IMR-90 (cell line): ENCODE measurements around the gene PLXNA3. TPM values are rescaled to one million over a fixed set of nuclear protein-coding genes. Genes with fewer than 3 reads are reported as not detected.

Experiments used
- ATAC-seq: fragments of 200-7000 bp; cut with Tn5 transposase; 2 replicates; pipeline ENCODE4 v1.9.1; 2020; ENCODE audit warnings: low read depth, mild to moderate bottlenecking, moderate library complexity
- BruUV-seq: library from RNA; stranded (reverse); fragments of 400-500 nt; replicated peaks from 2 replicates; lab custom pipeline; 2021; lab: Mats Ljungman, UMichigan
- CTCF ChIA-PET: fragments of 300-600 bp; formaldehyde crosslinking; extraction: SDS; loops from one replicate; lab custom pipeline; 2021; ENCODE audit warnings: antibody characterized with exemption; lab: Yijun Ruan, JAX
- POLR2A ChIA-PET: fragments of 300-600 bp; sonication (Branson Sonifier 250); formaldehyde crosslinking; loops from one replicate; lab custom pipeline; 2022; ENCODE audit warnings: antibody characterized with exemption; ENCODE audit not compliant: unreplicated experiment; lab: Charles Lee
- DNase-seq: peaks from one replicate; pipeline ENCODE4 v3.0.0; 2013
- H2AFZ ChIP-seq: replicated peaks from 2 replicates; pipeline ENCODE3; 2013; ENCODE audit warnings: low read length, mild to moderate bottlenecking; ENCODE audit not compliant: poor library complexity
- H2AK5ac ChIP-seq: 2 replicates; pipeline ENCODE4 v1.6.1; 2013; ENCODE audit warnings: low read depth, low read length, inconsistent platforms
- H2AK9ac ChIP-seq: replicated peaks from 2 replicates; pipeline ENCODE3; 2013; ENCODE audit warnings: mild to moderate bottlenecking, low read depth, low read length, moderate library complexity; ENCODE audit not compliant: poor library complexity
- H2BK120ac ChIP-seq: 2 replicates; pipeline ENCODE4 v1.6.1; 2013; ENCODE audit warnings: low read depth, low read length, inconsistent platforms
- H2BK15ac ChIP-seq: 3 replicates; pipeline ENCODE4 v1.6.1; 2013; ENCODE audit warnings: low read depth, low read length, inconsistent platforms
- H2BK20ac ChIP-seq: 2 replicates; pipeline ENCODE4 v1.6.1; 2013; ENCODE audit warnings: low read depth, mild to moderate bottlenecking, inconsistent platforms, low read length, moderate library complexity
- H2BK5ac ChIP-seq: 2 replicates; pipeline ENCODE4 v1.6.1; 2013; ENCODE audit warnings: mild to moderate bottlenecking, low read depth, low read length, inconsistent platforms; ENCODE audit not compliant: poor library complexity, severe bottlenecking
- H3K14ac ChIP-seq: replicated peaks from 2 replicates; pipeline ENCODE4 v1.6.1; 2013; ENCODE audit warnings: low read depth, low read length, inconsistent platforms
- H3K18ac ChIP-seq: 2 replicates; pipeline ENCODE4 v1.6.1; 2013; ENCODE audit warnings: low read depth, low read length, control low read depth
- H3K23ac ChIP-seq: 2 replicates; pipeline ENCODE4 v1.6.1; 2013; ENCODE audit warnings: low read depth, low read length, inconsistent platforms
- H3K27ac ChIP-seq: 2 replicates; pipeline ENCODE4 v1.5.1; 2013; ENCODE audit warnings: mild to moderate bottlenecking, control low read depth, low read length; ENCODE audit not compliant: insufficient read depth
- H3K27me3 ChIP-seq: 2 replicates; pipeline ENCODE4 v1.6.1; 2013; ENCODE audit warnings: low read length; ENCODE audit not compliant: control insufficient read depth, insufficient read depth
- H3K36me3 ChIP-seq: 2 replicates; pipeline ENCODE4 v1.6.1; 2013; ENCODE audit warnings: low read length, mixed read lengths; ENCODE audit not compliant: control insufficient read depth, insufficient read depth
- H3K4ac ChIP-seq: 2 replicates; pipeline ENCODE4 v1.6.1; 2013; ENCODE audit warnings: low read depth, low read length, inconsistent platforms
- H3K4me1 ChIP-seq: 2 replicates; pipeline ENCODE4 v1.6.1; 2013; ENCODE audit warnings: low read length, mixed read lengths; ENCODE audit not compliant: control insufficient read depth, insufficient read depth
- H3K4me2 ChIP-seq: 2 replicates; pipeline ENCODE4 v1.6.1; 2013; ENCODE audit warnings: low read depth, mild to moderate bottlenecking, control low read depth, low read length, moderate library complexity
- H3K4me3 ChIP-seq: 2 replicates; pipeline ENCODE4 v1.5.1; 2013; ENCODE audit warnings: low read depth, mild to moderate bottlenecking, control low read depth, low read length, moderate library complexity; ENCODE audit not compliant: insufficient read depth
- H3K56ac ChIP-seq: 2 replicates; pipeline ENCODE4 v1.6.1; 2013; ENCODE audit warnings: low read length, inconsistent platforms; ENCODE audit not compliant: insufficient read depth; ENCODE audit errors: extremely low read depth
- H3K79me1 ChIP-seq, 2 experiments: 2 replicates each; pipeline ENCODE4 v1.6.1; 2013; ENCODE audit warnings: low read length in 2 of 2, inconsistent platforms in 1 of 2, low read depth in 1 of 2
- H3K9ac ChIP-seq: 2 replicates; pipeline ENCODE4 v1.6.1; 2013; ENCODE audit warnings: low read depth, low read length, control low read depth
- H3K9me1 ChIP-seq: 2 replicates; pipeline ENCODE4 v1.6.1; 2013; ENCODE audit warnings: low read length, inconsistent platforms; ENCODE audit not compliant: insufficient read depth
- H3K9me3 ChIP-seq: 2 replicates; pipeline ENCODE4 v1.6.1; 2013; ENCODE audit warnings: low read length; ENCODE audit not compliant: control insufficient read depth, insufficient read depth
- H4K20me1 ChIP-seq: 2 replicates; pipeline ENCODE4 v1.6.1; 2013; ENCODE audit warnings: low read length, inconsistent platforms; ENCODE audit not compliant: insufficient read depth
- H4K5ac ChIP-seq: 2 replicates; pipeline ENCODE4 v1.6.1; 2013; ENCODE audit warnings: mild to moderate bottlenecking, low read depth, low read length, control low read depth
- H4K8ac ChIP-seq, 2 experiments: 2 replicates each; pipeline ENCODE4 v1.6.1; 2013; ENCODE audit warnings: low read depth in 2 of 2, low read length in 2 of 2, control low read depth in 1 of 2, inconsistent platforms in 1 of 2
- H4K91ac ChIP-seq: 2 replicates; pipeline ENCODE4 v1.6.1; 2013; ENCODE audit warnings: low read depth, low read length, inconsistent platforms; ENCODE audit not compliant: insufficient read depth
- MAZ ChIP-seq: IDR thresholded peaks from 2 replicates; pipeline ENCODE4 v1.6.1; 2012; ENCODE audit warnings: low read depth, mild to moderate bottlenecking, low read length, improper control_type of control experiment, moderate library complexity, borderline replicate concordance
- WGBS, 2 experiments: methylation state at CpG; one replicate each; pipeline versions ENCODE4 v1.1.5 to v1.1.7; 2013; ENCODE audit warnings: missing lambda C conversion rate in 2 of 2; ENCODE audit not compliant: insufficient read length in 1 of 2; ENCODE audit errors: extremely low coverage in 2 of 2; 5-methylcytosine and 5-hydroxymethylcytosine counted together
- dilution Hi-C: fragments of 300-500 bp; cut with HindIII; formaldehyde crosslinking; loops from one replicate; pipeline ENCODE4 v1.14.3; 2018; ENCODE audit warnings: low sequenced_read_pairs; ENCODE audit not compliant: unreplicated experiment
- in situ Hi-C: fragments of 300-500 bp; cut with MboI; formaldehyde crosslinking; loops from 3 replicates; pipeline ENCODE4 v1.14.3; 2019; ENCODE audit warnings: low sequenced_read_pairs, inconsistent platforms, mixed read lengths
- intact Hi-C: fragments of 100-400 bp; cut with micrococcal nuclease; formaldehyde crosslinking; loops from 2 replicates; pipeline ENCODE4 v1.10.0; 2022
- polyA plus RNA-seq, 3 experiments: library from polyadenylated mRNA; depleted of rRNA; stranded (reverse); fragments of >200 nt; gene quantifications; 2 replicates each; pipeline ENCODE4 v1.2.3, GENCODE V29; 2012; ENCODE audit warnings: low replicate concordance in 1 of 3
- total RNA-seq: library from RNA; depleted of rRNA; stranded (reverse); fragments of >200 nt; gene quantifications from 2 replicates; pipeline ENCODE4 v1.2.3, GENCODE V29; 2012
- TF ChIP-seq, protein P1 (sequence below): fragments of 150-350 bp; IDR thresholded peaks from 2 replicates; pipeline ENCODE4 v1.6.1; 2017; ENCODE audit warnings: mild to moderate bottlenecking, antibody characterized with exemption, low read length, low read depth

Gene PLXNA3
- total and polyA plus RNA-seq, 2 of the 4 experiments (the other 2 are of a cell fraction) = 4.3 to 111 TPM

DNA sequence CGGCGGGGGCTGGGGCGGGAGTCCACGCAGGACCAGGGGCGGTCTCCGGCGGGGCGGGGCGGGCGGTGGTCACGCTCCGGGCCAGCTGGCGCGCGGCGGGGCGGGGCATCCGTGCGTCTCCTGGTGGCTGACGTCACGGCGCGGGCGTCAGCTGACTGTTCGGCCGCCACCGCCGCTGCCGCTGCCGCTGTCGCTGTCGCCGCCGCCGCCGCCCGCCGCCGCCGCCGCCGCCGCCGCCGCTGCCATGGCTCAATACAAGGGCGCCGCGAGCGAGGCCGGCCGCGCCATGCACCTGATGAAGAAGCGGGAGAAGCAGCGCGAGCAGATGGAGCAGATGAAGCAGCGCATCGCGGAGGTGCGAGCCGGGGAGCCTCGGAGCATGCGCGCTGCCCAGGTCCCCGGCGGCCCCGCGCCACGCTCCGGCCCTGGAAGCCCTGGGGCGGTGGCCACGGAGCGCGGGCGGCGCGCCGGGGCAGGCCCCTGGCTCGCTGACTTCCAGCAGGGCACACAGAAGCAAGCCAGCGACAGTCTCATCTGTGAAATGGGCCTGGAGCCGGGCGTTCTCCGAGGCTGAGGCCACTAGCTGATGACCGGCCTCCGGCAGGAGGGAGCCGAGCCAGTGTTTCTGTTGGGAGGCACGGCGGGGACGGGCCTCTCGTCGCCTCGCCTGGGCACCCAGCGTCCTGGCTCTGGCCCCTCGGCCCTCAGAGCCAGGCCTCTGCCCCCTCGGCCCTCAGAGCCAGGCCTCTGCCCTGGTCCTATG is 13.9 kb upstream of the PLXNA3 start, which contains the start of gene FAM50A:
Gene FAM50A (plus strand): TSS at position 150 of the 763 bp plus-strand sequence. CDS start 95 bp downstream, at position 245.
- H3K4me2 ChIP-seq = peak within 1 kb of the TSS; percentile 95
- H2AFZ ChIP-seq = peak within 1 kb of the TSS; percentile 91
- peak within 1 kb of the TSS; percentile 91 for H2AK5ac ChIP-seq
- WGBS, 2 experiments = 27% methylated on average over 80 of the region's 94 CpGs; no CpG with 5 or more reads in 1 of the 2 experiments
- no peak within 1 kb of the TSS for H2BK20ac ChIP-seq
- ATAC-seq (peak; percentile 91), DNase-seq (peak; percentile 42)
- in situ Hi-C loops (no loop called here), intact Hi-C loops (loop anchor here (1.0 kb wide), 1 partner anchor 35 kb away; the partner anchor contains the start of gene DNASE1L1), dilution Hi-C loops (no loop called here)
- H3K23ac ChIP-seq = peak within 1 kb of the TSS; percentile 82
- peak within 1 kb of the TSS; percentile 91 for H3K9ac ChIP-seq
- H3K4me3 ChIP-seq = peak within 1 kb of the TSS; percentile 94
- peak within 1 kb of the TSS; percentile 52 to 66; a peak in 2 of 4 replicates for H4K8ac ChIP-seq
- no peaks in the 10 kb centered on the region for H3K27me3 ChIP-seq
- H3K79me1 ChIP-seq = peaks cover 0 to 27% of the 10 kb centered on the region in 2 experiments; a peak in 2 of 4 replicates
- H2BK120ac ChIP-seq = no peak within 1 kb of the TSS
- POLR2A ChIA-PET = no interaction called here
- CTCF ChIA-PET = no interaction called here
- H2BK5ac ChIP-seq = peak within 1 kb of the TSS; percentile 63
- peak within 1 kb of the TSS; percentile 97 for H2AK9ac ChIP-seq
- H4K5ac ChIP-seq = peak within 1 kb of the TSS; percentile 68
- H4K91ac ChIP-seq = peak within 1 kb of the TSS; percentile 51
- peak within 1 kb of the TSS; percentile 6; the same call in 1 of the 2 replicates for H3K18ac ChIP-seq
- peaks cover 51% of the 10 kb centered on the region for H3K36me3 ChIP-seq
- H4K20me1 ChIP-seq = peaks cover under 1% of the 10 kb centered on the region
- H3K4ac ChIP-seq = peak within 1 kb of the TSS; percentile 80
- H3K27ac ChIP-seq = peak within 1 kb of the TSS; percentile 90
- H3K9me3 ChIP-seq = no peaks in the 10 kb centered on the region; the same call in 1 of the 2 replicates
- peak within 1 kb of the TSS; percentile 79 for H3K14ac ChIP-seq
- H2BK15ac ChIP-seq = no peak within 1 kb of the TSS
- H3K56ac ChIP-seq = no peak within 1 kb of the TSS
- no peak; the same call in 1 of the 2 replicates for TF ChIP-seq MAZ
- TF ChIP-seq, protein P1, sequence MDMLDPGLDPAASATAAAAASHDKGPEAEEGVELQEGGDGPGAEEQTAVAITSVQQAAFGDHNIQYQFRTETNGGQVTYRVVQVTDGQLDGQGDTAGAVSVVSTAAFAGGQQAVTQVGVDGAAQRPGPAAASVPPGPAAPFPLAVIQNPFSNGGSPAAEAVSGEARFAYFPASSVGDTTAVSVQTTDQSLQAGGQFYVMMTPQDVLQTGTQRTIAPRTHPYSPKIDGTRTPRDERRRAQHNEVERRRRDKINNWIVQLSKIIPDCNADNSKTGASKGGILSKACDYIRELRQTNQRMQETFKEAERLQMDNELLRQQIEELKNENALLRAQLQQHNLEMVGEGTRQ = peak; percentile 49
- H3K9me1 ChIP-seq = no peaks in the 10 kb centered on the region
- BruUV-seq = no TSS peak
- H3K4me1 ChIP-seq = peaks cover 8% of the 10 kb centered on the region; the same call in 1 of the 2 replicates
